Central memory CD8-positive, alpha-beta T cell (primary cell): ENCODE results near the gene UGDH.
"Not testable (repeated sequence)": the region's sequence is repeated elsewhere in the genome, so short reads cannot be mapped to it uniquely, and the experiment has no call there.

Experiments used
- ATAC-seq: fragments of 150-1000 bp; cut with Tn5 transposase; replicated peaks from 2 replicates; pipeline ENCODE4 v1.10.0; 2022; ENCODE audit warnings: mild to moderate bottlenecking, moderate FRiP score, moderate number of reproducible peaks; ENCODE audit not compliant: poor library complexity, severe bottlenecking; ENCODE audit errors: extremely low read depth
- DNase-seq, 2 donors: peaks; one replicate each; pipeline ENCODE4 v3.0.0; 2021; ENCODE audit warnings: low spot score in 2 of 2
- H3K27ac Mint-ChIP-seq: one replicate; pipeline ENCODE4 v1.8.0; 2022; ENCODE audit warnings: low read depth, mild to moderate bottlenecking, moderate library complexity, mixed read lengths
- H3K27me3 Mint-ChIP-seq: one replicate; pipeline ENCODE4 v1.8.0; 2022; ENCODE audit warnings: mixed read lengths
- H3K36me3 Mint-ChIP-seq: one replicate; pipeline ENCODE4 v1.8.0; 2022; ENCODE audit warnings: mild to moderate bottlenecking, moderate library complexity, mixed read lengths; ENCODE audit not compliant: insufficient read depth
- H3K4me1 Mint-ChIP-seq: one replicate; pipeline ENCODE4 v1.8.0; 2022; ENCODE audit warnings: mixed read lengths
- H3K4me3 Mint-ChIP-seq: one replicate; pipeline ENCODE4 v1.8.0; 2022; ENCODE audit warnings: mild to moderate bottlenecking, moderate library complexity, mixed read lengths
- H3K9me3 Mint-ChIP-seq: one replicate; pipeline ENCODE4 v1.8.0; 2022; ENCODE audit warnings: mixed read lengths

UGDH gene

GRCh38 chr4:39525822-39526690, 1.2 kb downstream of the UGDH start:
- Mint-ChIP-seq H3K4me1 (peaks cover 24% of the 10 kb centered on the region), H3K27ac (peak overlapping the region; percentile 89), H3K27me3 (no peaks in the 10 kb centered on the region), H3K4me3 (peak overlapping the region; percentile 99), H3K9me3 (peaks cover 3% of the 10 kb centered on the region), H3K36me3 (peaks cover 3% of the 10 kb centered on the region)
- ATAC-seq (no peak), DNase-seq (no peak)

- Mint-ChIP-seq H3K27me3 (no peaks in the 10 kb centered on the region), H3K36me3 (peaks cover 7% of the 10 kb centered on the region), H3K4me3 (no peak overlapping the region), H3K27ac (no peak overlapping the region), H3K4me1 (peaks cover 24% of the 10 kb centered on the region), H3K9me3 (no peaks in the 10 kb centered on the region)
- DNase-seq (no peak), ATAC-seq (no peak)
These were observed 2.9 kb downstream of the UGDH start for GRCh38 chr4:39524161-39524957.

GRCh38 chr4:39522068-39522467, 5.2 kb downstream of the UGDH start:
- peaks cover 13% of the 10 kb centered on the region for H3K4me1 Mint-ChIP-seq
- no peaks in the 10 kb centered on the region for H3K9me3 Mint-ChIP-seq
- H3K36me3 Mint-ChIP-seq = peaks cover 4% of the 10 kb centered on the region
- DNase-seq (no peak), ATAC-seq (no peak)
- H3K27me3 Mint-ChIP-seq = no peaks in the 10 kb centered on the region
- H3K4me3 Mint-ChIP-seq = no peak overlapping the region
- H3K27ac Mint-ChIP-seq = no peak overlapping the region

GRCh38 chr4:39521253-39521919, 5.9 kb downstream of the UGDH start:
- H3K4me1 Mint-ChIP-seq = peaks cover 8% of the 10 kb centered on the region
- H3K36me3 Mint-ChIP-seq = peaks cover 4% of the 10 kb centered on the region
- ATAC-seq = no peak
- no peak overlapping the region for H3K4me3 Mint-ChIP-seq
- H3K27ac Mint-ChIP-seq = no peak overlapping the region
- DNase-seq = no peak
- H3K9me3 Mint-ChIP-seq = no peaks in the 10 kb centered on the region
- H3K27me3 Mint-ChIP-seq = no peaks in the 10 kb centered on the region

GRCh38 chr4:39518484-39518883, 8.8 kb downstream of the UGDH start:
- H3K4me1 Mint-ChIP-seq = no peaks in the 10 kb centered on the region
- H3K4me3 Mint-ChIP-seq = no peak overlapping the region
- ATAC-seq = no peak
- H3K36me3 Mint-ChIP-seq = peaks cover 11% of the 10 kb centered on the region
- H3K27ac Mint-ChIP-seq = no peak overlapping the region
- no peak for DNase-seq
- no peaks in the 10 kb centered on the region for H3K27me3 Mint-ChIP-seq
- H3K9me3 Mint-ChIP-seq = no peaks in the 10 kb centered on the region

- ATAC-seq (no peak), DNase-seq (no peak)
- no peak overlapping the region for H3K27ac Mint-ChIP-seq
- H3K27me3 Mint-ChIP-seq = no peaks in the 10 kb centered on the region
- H3K4me3 Mint-ChIP-seq = no peak overlapping the region
- H3K9me3 Mint-ChIP-seq = no peaks in the 10 kb centered on the region
- no peaks in the 10 kb centered on the region for H3K4me1 Mint-ChIP-seq
- H3K36me3 Mint-ChIP-seq = peaks cover 14% of the 10 kb centered on the region
These were observed 10.8 kb downstream of the UGDH start for GRCh38 chr4:39516407-39516966.

- peaks cover 12% of the 10 kb centered on the region for H3K36me3 Mint-ChIP-seq
- H3K27ac Mint-ChIP-seq, H3K4me1 Mint-ChIP-seq, DNase-seq, H3K27me3 Mint-ChIP-seq, ATAC-seq, H3K4me3 Mint-ChIP-seq, H3K9me3 Mint-ChIP-seq: not testable (repeated sequence)
These were observed 11.4 kb downstream of the UGDH start for GRCh38 chr4:39515669-39516401.

GRCh38 chr4:39514888-39515401, 12.3 kb downstream of the UGDH start:
- Mint-ChIP-seq H3K4me1 (no peaks in the 10 kb centered on the region), H3K36me3 (peaks cover 13% of the 10 kb centered on the region), H3K9me3 (no peaks in the 10 kb centered on the region), H3K4me3 (no peak overlapping the region), H3K27ac (no peak overlapping the region), H3K27me3 (no peaks in the 10 kb centered on the region)
- DNase-seq (no peak), ATAC-seq (no peak)

GRCh38 chr4:39514266-39514665, 13.0 kb downstream of the UGDH start:
- H3K4me1 Mint-ChIP-seq, H3K9me3 Mint-ChIP-seq, DNase-seq, ATAC-seq, H3K27ac Mint-ChIP-seq, H3K27me3 Mint-ChIP-seq, H3K4me3 Mint-ChIP-seq: not testable (repeated sequence)
- H3K36me3 Mint-ChIP-seq = peaks cover 20% of the 10 kb centered on the region

- no peak for ATAC-seq
- DNase-seq = no peak
- H3K27ac Mint-ChIP-seq = no peak overlapping the region
- peaks cover 42% of the 10 kb centered on the region for H3K36me3 Mint-ChIP-seq
- no peaks in the 10 kb centered on the region for H3K4me1 Mint-ChIP-seq
- no peaks in the 10 kb centered on the region for H3K27me3 Mint-ChIP-seq
- no peak overlapping the region for H3K4me3 Mint-ChIP-seq
- no peaks in the 10 kb centered on the region for H3K9me3 Mint-ChIP-seq
These were observed 16.8 kb downstream of the UGDH start for GRCh38 chr4:39510348-39510929.

- H3K4me1 Mint-ChIP-seq = no peaks in the 10 kb centered on the region
- DNase-seq (no peak), ATAC-seq (no peak)
- no peaks in the 10 kb centered on the region for H3K27me3 Mint-ChIP-seq
- H3K4me3 Mint-ChIP-seq = no peak overlapping the region
- H3K27ac Mint-ChIP-seq = no peak overlapping the region
- no peaks in the 10 kb centered on the region for H3K9me3 Mint-ChIP-seq
- peaks cover 52% of the 10 kb centered on the region for H3K36me3 Mint-ChIP-seq
These were observed 21.7 kb downstream of the UGDH start for GRCh38 chr4:39505581-39505980.
